Cardiac fibroblast (primary cell): ENCODE measurements around the gene ADPRS.
A peak's percentile ranks its signal among the peaks of the same experiment; 100 is the strongest.

Experiments used
- DNase-seq, 2 donors: peaks; one replicate each; pipeline versions ENCODE4 v3.0.0 to v3.0.0-alpha.2; 2010; ENCODE audit warnings: low read depth in 2 of 2
- H3K4me3 ChIP-seq, 2 donors: replicated peaks in 1 of 2; 1 replicate in 1 of 2; 2 replicates in 1 of 2; pipeline ENCODE4 v1.5.1; 2011; ENCODE audit warnings: low read depth in 2 of 2, low read length in 2 of 2, mild to moderate bottlenecking in 2 of 2, moderate library complexity in 1 of 2
- CTCF ChIP-seq: IDR thresholded peaks from one replicate; pipeline ENCODE4 v1.5.1; 2011; ENCODE audit warnings: low read depth, mild to moderate bottlenecking, low read length, inconsistent platforms

The ADPRS gene

DNA sequence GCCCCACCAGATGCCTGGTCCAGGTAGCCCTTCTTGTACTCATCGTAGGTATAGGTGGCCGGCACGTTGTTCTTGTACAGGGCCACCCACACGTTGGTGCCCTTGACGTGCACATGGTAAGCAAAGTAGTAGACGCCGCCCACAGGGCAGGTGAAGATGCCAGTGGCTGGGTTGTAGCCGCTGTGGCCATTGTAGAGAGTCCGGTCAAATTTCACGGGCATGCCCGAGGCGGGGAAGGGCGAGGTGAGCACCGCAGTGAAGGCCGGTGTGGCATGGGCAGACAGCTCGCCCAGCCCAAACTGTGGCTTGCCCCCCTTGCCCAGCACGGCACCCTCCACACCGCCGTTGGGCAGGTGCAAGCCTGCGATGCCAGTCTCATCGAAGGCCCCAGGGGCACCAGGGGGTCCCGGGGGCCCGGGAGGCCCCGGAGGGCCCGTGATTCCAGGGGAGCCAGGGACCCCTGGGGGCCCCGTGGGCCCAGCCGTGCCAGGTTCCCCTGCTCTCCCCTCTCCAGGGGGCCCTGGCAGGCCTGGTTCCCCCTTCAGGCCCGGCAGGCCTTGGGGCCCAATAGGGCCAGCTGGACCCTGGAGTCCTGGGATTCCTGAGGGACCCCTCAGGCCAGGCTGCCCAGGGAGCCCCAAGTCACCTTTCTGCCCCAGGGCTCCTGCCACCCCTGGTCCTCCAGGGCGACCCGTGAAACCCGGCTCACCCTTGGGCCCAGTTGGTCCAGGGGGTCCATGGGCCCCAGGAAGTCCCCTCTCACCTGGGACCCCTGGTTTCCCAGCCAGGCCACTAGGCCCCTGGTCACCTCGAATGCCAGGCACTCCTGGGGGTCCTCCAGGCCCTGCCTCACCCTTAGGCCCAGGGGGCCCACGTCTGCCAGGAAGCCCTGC is 9.2 kb downstream of the ADPRS start:
- TF ChIP-seq CTCF, result no peak
- H3K4me3 ChIP-seq, result no peak overlapping the region
- no peak for DNase-seq

GRCh38 chr1:36098650-36099365 is 10.1 kb downstream of the ADPRS start:
- no peak for DNase-seq
- no peak for TF ChIP-seq CTCF
- H3K4me3 ChIP-seq, result no peak overlapping the region

DNA sequence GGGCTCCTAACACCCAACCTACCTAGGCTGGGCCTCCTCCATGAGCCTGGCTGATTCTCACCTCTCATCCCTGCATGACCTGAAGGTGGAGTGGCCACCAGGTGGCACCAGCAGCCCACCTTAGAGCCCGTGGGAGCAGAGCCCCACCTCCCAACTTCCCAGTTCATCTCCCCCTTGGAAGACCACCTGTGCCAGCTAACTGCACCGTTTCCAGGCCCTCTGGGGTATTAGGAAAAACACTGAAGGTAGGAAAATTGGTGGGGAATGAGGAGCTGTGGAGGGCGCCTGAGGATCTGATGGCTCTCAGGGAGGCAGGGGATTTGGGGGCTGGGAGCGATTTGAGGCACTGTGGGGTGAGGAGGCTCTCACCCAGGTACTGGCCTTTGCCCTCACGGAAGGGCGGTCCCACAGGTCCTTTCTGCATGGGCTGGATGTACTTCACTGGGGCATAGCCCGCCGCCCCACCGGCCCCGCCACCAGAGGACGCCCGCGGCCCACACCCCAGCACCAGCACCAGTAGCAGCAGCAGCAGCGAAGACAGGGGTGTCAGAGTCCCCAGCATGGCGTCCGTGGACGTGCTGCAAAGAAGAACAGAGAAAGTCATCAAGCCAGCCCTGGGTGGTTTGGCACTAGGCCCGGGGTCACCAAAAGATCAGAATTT is 11.1 kb downstream of the ADPRS start:
- peak; percentile 78 to 80 for DNase-seq
- TF ChIP-seq CTCF, result peak; percentile 86
- no peak overlapping the region for H3K4me3 ChIP-seq

- no peak for DNase-seq
- no peak for TF ChIP-seq CTCF
- no peak overlapping the region for H3K4me3 ChIP-seq
These were observed 11.7 kb downstream of the ADPRS start for GRCh38 chr1:36100376-36100775.

- DNase-seq, result no peak
- no peak for TF ChIP-seq CTCF
- no peak overlapping the region for H3K4me3 ChIP-seq
These were observed 12.9 kb downstream of the ADPRS start for GRCh38 chr1:36101546-36101945.

- TF ChIP-seq CTCF, result no peak
- no peak overlapping the region for H3K4me3 ChIP-seq
- DNase-seq, result no peak
These were observed 17.6 kb downstream of the ADPRS start for GRCh38 chr1:36106269-36106668.
